ENCODE measurements around the gene GTPBP3.
A peak's percentile ranks its signal among the peaks of the same experiment; 100 is the strongest.

The GTPBP3 gene

DNA sequence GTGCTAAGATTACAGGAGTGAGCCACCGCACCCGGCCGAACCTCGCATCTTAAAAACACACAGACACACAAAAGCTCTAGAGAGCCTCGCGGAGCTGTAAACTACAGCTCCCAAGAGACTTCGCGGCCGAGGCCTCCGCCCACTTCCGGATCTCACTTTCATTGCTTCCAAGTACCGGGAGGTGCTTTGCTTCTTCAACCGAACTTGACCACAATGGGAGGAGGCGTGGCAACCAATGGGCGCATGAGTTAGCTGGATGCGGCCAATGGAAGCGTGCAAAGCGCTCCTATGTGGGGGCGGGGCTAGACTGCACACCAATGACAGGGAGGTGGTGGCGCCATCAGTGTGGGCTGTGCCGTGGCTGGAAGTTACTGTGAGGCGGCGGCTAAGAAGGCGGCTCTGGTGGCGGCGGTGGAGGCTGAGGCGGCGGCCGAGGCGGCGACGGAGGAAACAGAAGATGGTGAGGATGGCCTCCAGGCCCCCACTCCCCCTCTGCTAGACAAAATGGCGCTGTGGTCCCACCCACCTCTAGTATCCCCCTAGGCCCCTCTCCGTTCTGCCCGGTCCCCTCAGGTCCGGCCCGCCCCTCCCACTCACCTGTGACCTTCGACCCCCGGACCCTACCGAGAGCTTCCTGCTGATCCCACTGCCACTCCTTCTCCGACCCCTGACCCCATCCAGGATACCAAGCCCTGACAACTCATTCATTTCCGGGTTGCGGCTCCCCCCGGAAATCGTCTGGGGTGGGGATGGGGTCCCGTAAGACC is 28.0 kb upstream of the GTPBP3 start, which contains the start of gene DDA1:
TSS of gene DDA1 (plus strand) at position 366 of the 767 bp plus-strand sequence. CDS start at position 458, 92 bp downstream.
- Histone ChIP-seq H3K9me3 (ENCODE audit: control insufficient read depth in 1 of 2, low read length in 2 of 2) (no peaks in the 10 kb centered on the region), H3K4me1 (ENCODE audit: control insufficient read depth in 1 of 2, insufficient read depth in 2 of 2, low read length in 2 of 2) (peaks cover 16 to 25% of the 10 kb centered on the region in 2 donors), H3K27ac (ENCODE audit: low read depth, low read length) (peak within 1 kb of the TSS; percentile 36), H3K27me3 (ENCODE audit: control insufficient read depth in 1 of 2, insufficient read depth in 2 of 2, low read length in 2 of 2) (no peaks in the 10 kb centered on the region), H3K4me3 (ENCODE audit: low read depth in 1 of 2, low read length in 2 of 2) (peak within 1 kb of the TSS; percentile 91 to 98), H3K9ac (ENCODE audit: low read depth in 1 of 2, low read length in 2 of 2) (peak within 1 kb of the TSS; percentile 79 to 90), H3K36me3 (ENCODE audit: control insufficient read depth in 1 of 2, insufficient read depth in 2 of 2, low read length in 2 of 2) (peaks cover 9 to 19% of the 10 kb centered on the region in 2 donors)

DNA sequence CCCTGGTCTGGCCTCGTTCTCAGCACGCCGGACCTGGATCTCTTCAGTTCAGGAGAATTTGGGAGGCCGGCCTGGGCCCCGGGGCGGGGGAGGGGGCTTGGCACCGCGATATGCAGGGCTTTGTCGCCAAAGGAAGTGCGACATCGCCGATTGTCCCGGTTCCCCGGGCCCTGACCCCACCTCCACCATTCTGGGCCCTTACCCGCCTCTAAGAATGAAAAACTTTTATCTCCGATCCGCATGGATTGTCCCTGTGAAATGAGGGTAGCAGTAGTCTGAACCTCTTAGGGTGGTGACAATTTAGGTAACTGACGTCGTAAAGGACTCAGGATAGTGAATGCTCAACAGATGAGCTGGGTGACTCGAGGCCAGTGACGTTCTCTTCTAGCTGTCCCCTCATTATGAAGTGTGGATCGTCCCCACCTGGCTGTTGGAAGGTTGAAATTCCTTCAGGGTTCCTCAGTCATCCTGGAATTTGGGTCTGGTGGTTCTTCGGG is 27.3 kb upstream of the GTPBP3 start:
- Histone ChIP-seq H3K27me3 (ENCODE audit: control insufficient read depth in 1 of 2, insufficient read depth in 2 of 2, low read length in 2 of 2) (no peaks in the 10 kb centered on the region), H3K4me3 (ENCODE audit: low read depth in 1 of 2, low read length in 2 of 2) (peak overlapping the region; percentile 91 to 98), H3K9me3 (ENCODE audit: control insufficient read depth in 1 of 2, low read length in 2 of 2) (no peaks in the 10 kb centered on the region), H3K36me3 (ENCODE audit: control insufficient read depth in 1 of 2, insufficient read depth in 2 of 2, low read length in 2 of 2) (peaks cover 14 to 23% of the 10 kb centered on the region in 2 donors), H3K4me1 (ENCODE audit: control insufficient read depth in 1 of 2, insufficient read depth in 2 of 2, low read length in 2 of 2) (peaks cover 11 to 22% of the 10 kb centered on the region in 2 donors), H3K9ac (ENCODE audit: low read depth in 1 of 2, low read length in 2 of 2) (peak overlapping the region; percentile 79 to 90), H3K27ac (ENCODE audit: low read depth, low read length) (peak overlapping the region; percentile 36)

DNA sequence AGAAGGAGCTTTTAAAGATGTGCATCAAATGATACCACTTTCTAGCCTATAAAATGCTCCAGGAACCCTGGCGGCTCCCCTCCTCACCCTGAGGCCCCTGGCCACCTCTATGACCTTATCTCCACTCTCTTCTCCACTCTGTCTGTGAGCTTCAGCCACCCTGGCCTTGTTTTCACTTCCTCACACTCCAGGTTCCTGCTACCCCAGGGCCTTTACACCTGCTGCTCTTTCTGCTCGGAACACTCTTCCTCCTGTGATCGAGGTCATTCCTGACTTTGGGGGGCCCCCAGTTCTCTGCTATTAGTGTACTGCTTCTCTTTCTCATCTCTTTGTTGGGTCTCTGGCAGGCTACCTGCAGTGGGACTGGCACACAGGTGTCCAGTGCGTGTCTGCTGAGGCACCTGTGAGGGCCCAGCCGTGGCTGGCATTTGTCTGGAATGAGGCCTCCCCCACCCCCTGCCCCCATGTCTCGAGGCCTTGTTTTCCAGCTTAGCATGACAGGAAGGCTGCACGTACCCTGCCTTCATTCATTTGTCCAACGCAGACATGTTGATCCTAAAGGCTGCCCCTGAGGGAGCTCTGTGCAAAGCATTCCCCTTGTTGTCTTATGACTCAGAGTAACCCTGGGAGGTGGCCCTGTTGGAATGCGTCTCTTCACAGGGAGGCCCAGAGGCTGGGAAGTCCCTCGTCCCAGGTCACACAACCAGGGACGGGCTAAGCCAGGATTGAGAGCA is 25.7 kb upstream of the GTPBP3 start:
- H3K9ac ChIP-seq (ENCODE audit: low read depth in 1 of 2, low read length in 2 of 2), result no peak overlapping the region
- peaks cover 22 to 31% of the 10 kb centered on the region in 2 donors for H3K36me3 ChIP-seq (ENCODE audit: control insufficient read depth in 1 of 2, insufficient read depth in 2 of 2, low read length in 2 of 2)
- no peak overlapping the region for H3K27ac ChIP-seq (ENCODE audit: low read depth, low read length)
- no peaks in the 10 kb centered on the region for H3K9me3 ChIP-seq (ENCODE audit: control insufficient read depth in 1 of 2, low read length in 2 of 2)
- H3K4me3 ChIP-seq (ENCODE audit: low read depth in 1 of 2, low read length in 2 of 2), result no peak overlapping the region
- peaks cover 8 to 13% of the 10 kb centered on the region in 2 donors for H3K4me1 ChIP-seq (ENCODE audit: control insufficient read depth in 1 of 2, insufficient read depth in 2 of 2, low read length in 2 of 2)
- no peaks in the 10 kb centered on the region for H3K27me3 ChIP-seq (ENCODE audit: control insufficient read depth in 1 of 2, insufficient read depth in 2 of 2, low read length in 2 of 2)

DNA sequence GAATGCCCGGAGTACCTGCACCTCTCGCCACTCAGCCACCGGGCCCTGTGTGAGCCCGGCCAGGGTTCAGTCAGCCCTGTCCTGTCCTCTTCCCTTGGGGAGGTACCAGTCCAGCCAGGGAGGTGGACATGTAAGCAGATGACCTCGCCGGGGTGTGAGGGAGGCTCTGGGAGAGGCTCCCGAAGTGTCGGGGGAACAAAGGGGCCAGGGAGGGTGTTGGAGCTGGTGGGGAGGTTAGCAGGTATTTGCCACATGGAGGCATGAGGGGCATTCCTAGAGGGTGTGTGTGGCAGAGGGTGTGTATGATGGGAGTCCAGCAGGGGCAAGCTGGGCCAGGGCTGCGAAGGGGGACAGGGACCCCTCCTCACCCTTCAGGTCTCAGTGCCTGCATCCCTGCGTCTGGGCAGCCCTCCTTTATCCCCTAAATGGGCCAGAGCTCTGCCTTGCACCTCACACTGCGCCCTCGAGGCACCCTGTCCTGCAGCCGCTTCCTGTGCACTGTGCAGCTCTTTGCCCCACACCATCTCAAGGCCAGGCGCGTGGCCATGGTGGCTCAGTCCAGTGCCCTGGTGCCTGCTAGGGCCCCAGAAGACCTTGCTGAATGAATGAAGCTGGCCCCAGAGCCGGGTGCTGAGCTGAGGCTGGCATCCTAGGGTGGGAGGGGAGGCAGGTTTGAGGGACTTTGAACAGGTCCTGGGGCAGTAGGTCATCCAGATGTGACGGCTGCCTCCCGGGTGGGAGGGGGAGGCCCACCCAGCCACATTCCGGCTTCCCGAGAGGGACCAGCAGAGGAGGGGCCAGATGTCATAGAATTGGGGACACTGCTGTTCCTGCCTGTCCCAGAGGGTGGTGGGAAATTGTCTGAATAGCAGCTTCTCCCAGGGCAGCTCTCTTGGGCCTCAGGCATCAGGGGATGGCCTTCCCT is 24.9 kb upstream of the GTPBP3 start:
- H3K9me3 ChIP-seq (ENCODE audit: control insufficient read depth in 1 of 2, low read length in 2 of 2), result no peaks in the 10 kb centered on the region
- H3K9ac ChIP-seq (ENCODE audit: low read depth in 1 of 2, low read length in 2 of 2), result no peak overlapping the region
- H3K36me3 ChIP-seq (ENCODE audit: control insufficient read depth in 1 of 2, insufficient read depth in 2 of 2, low read length in 2 of 2), result peaks cover 22 to 31% of the 10 kb centered on the region in 2 donors
- H3K27me3 ChIP-seq (ENCODE audit: control insufficient read depth in 1 of 2, insufficient read depth in 2 of 2, low read length in 2 of 2), result no peaks in the 10 kb centered on the region
- H3K4me3 ChIP-seq (ENCODE audit: low read depth in 1 of 2, low read length in 2 of 2), result no peak overlapping the region
- no peak overlapping the region for H3K27ac ChIP-seq (ENCODE audit: low read depth, low read length)
- H3K4me1 ChIP-seq (ENCODE audit: control insufficient read depth in 1 of 2, insufficient read depth in 2 of 2, low read length in 2 of 2), result peaks cover 8 to 12% of the 10 kb centered on the region in 2 donors

DNA sequence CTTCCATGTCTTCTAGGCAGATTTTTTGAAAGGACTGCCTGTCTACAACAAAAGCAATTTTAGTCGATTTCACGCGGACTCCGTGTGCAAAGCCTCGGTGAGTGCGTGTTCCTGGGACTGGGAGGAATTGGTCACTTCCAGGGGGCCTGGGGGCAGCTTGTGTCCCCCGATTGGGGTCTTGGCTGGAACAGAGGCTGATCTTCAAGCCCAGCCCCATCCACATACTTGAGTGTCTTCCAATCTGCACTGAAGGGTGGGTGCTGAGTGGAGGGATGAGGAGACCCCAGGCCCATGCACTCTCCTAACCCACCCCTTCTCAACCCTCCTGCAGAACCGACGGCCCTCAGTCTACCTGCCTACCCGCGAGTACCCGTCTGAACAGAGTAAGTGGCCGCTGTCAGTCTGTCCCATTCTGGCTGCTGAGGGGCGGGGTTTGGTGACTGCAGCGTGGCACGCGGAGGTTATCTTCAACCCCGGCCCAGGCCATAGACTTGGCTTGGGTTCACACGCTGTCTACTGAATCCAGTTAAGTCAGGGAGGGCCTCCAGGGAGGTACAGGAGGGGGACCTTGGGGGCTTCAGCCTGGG is 23.3 kb upstream of the GTPBP3 start:
- H3K27me3 ChIP-seq (ENCODE audit: control insufficient read depth in 1 of 2, insufficient read depth in 2 of 2, low read length in 2 of 2), result no peaks in the 10 kb centered on the region
- H3K4me3 ChIP-seq (ENCODE audit: low read depth in 1 of 2, low read length in 2 of 2), result no peak overlapping the region
- H3K9ac ChIP-seq (ENCODE audit: low read depth in 1 of 2, low read length in 2 of 2), result no peak overlapping the region
- H3K9me3 ChIP-seq (ENCODE audit: control insufficient read depth in 1 of 2, low read length in 2 of 2), result no peaks in the 10 kb centered on the region
- H3K36me3 ChIP-seq (ENCODE audit: control insufficient read depth in 1 of 2, insufficient read depth in 2 of 2, low read length in 2 of 2), result peaks cover 24 to 31% of the 10 kb centered on the region in 2 donors
- H3K27ac ChIP-seq (ENCODE audit: low read depth, low read length), result no peak overlapping the region
- peaks cover 8 to 12% of the 10 kb centered on the region in 2 donors for H3K4me1 ChIP-seq (ENCODE audit: control insufficient read depth in 1 of 2, insufficient read depth in 2 of 2, low read length in 2 of 2)

DNA sequence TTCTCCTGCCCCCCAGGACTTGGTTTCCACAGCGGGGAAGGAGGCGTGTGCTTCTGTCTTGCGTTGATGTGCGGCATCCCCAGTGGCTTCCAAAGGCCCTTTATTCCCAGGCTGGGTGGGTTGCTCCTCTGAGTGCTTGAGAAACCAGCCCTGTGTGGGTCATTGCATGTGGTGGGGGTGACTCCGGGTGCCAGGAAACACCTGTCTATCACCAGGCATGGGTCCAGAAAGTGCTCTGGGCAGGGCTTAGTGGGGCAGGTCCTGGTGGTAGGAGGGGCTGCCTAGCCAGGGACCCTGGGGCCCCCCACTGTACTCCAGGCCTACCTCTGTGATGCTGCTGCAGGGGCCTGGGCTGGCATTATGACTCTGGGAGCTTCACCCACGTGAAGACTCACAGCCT is 18.4 kb upstream of the GTPBP3 start:
- no peak overlapping the region for H3K27ac ChIP-seq (ENCODE audit: low read depth, low read length)

DNA sequence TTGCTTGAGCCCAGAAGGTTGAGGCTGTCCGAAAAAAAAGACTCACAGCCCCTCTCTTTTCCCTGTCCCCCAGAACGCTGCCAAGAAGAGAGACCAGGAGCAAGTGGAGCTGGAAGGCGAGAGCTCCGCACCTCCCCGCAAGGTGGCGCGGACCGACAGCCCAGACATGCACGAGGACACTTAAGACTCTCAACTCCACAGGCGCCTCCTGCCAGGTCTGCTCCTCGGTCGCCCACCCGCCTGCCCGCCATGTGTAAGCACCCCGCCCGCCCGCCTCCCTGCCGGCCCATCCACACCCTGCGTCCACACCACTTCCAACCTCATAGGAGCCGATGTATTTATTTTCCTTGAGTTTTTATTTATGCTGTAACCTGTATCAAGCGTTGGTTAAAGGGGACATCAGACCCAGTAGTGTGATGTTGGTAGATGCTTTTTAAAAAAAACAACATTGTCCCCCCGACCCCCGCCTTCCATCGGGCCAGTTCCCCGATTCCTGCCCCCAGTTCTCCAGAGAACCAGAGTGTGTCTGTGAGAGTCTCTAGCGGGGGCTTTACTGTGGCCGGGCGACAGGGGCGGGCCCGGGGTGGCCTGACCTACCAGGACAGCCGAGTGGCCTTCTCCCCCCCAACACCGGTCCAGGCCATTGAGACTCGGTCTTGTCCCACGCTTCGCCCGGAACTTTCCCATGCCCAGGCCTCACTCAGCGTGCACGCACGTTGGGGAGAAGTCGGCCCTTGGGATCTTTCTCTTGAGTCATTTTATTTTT is 17.7 kb upstream of the GTPBP3 start:
- H3K9me3 ChIP-seq (ENCODE audit: control insufficient read depth in 1 of 2, low read length in 2 of 2), result no peaks in the 10 kb centered on the region
- peaks cover 0 to 3% of the 10 kb centered on the region in 2 donors for H3K4me1 ChIP-seq (ENCODE audit: control insufficient read depth in 1 of 2, insufficient read depth in 2 of 2, low read length in 2 of 2)
- no peak overlapping the region for H3K9ac ChIP-seq (ENCODE audit: low read depth in 1 of 2, low read length in 2 of 2)
- no peak overlapping the region for H3K27ac ChIP-seq (ENCODE audit: low read depth, low read length)
- H3K36me3 ChIP-seq (ENCODE audit: control insufficient read depth in 1 of 2, insufficient read depth in 2 of 2, low read length in 2 of 2), result peaks cover 36 to 38% of the 10 kb centered on the region in 2 donors
- H3K4me3 ChIP-seq (ENCODE audit: low read depth in 1 of 2, low read length in 2 of 2), result no peak overlapping the region
- H3K27me3 ChIP-seq (ENCODE audit: control insufficient read depth in 1 of 2, insufficient read depth in 2 of 2, low read length in 2 of 2), result no peaks in the 10 kb centered on the region

More for the DNA sequence above, 18.4 kb upstream of the GTPBP3 start:
- H3K4me1 ChIP-seq (ENCODE audit: control insufficient read depth in 1 of 2, insufficient read depth in 2 of 2, low read length in 2 of 2), result peaks cover 0 to 3% of the 10 kb centered on the region in 2 donors
- H3K9me3 ChIP-seq (ENCODE audit: control insufficient read depth in 1 of 2, low read length in 2 of 2), result no peaks in the 10 kb centered on the region
- peaks cover 42 to 45% of the 10 kb centered on the region in 2 donors for H3K36me3 ChIP-seq (ENCODE audit: control insufficient read depth in 1 of 2, insufficient read depth in 2 of 2, low read length in 2 of 2)
- no peak overlapping the region for H3K4me3 ChIP-seq (ENCODE audit: low read depth in 1 of 2, low read length in 2 of 2)
- H3K9ac ChIP-seq (ENCODE audit: low read depth in 1 of 2, low read length in 2 of 2), result no peak overlapping the region
- H3K27me3 ChIP-seq (ENCODE audit: control insufficient read depth in 1 of 2, insufficient read depth in 2 of 2, low read length in 2 of 2), result no peaks in the 10 kb centered on the region

DNA sequence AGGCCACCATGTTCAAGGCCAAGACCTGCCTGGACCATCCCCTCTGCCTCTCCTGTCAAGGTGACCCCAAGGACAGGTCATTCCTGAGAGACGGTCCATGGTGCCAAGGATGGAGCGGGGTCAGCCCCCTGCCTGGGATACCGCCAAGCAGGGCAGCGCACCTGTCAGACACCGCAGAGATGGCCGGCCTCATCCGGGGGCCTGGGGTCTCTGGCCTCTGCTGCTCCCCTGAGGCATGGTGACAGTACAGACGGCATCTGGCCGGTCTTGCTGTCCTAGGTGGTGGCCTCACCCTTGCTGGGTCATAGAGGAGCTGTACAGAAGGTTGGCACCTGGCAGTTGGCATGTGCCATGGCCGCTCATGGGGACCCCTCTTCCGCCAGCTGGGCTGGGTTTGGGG is 16.9 kb upstream of the GTPBP3 start:
- Histone ChIP-seq H3K4me3 (ENCODE audit: low read depth in 1 of 2, low read length in 2 of 2) (no peak overlapping the region), H3K9me3 (ENCODE audit: control insufficient read depth in 1 of 2, low read length in 2 of 2) (no peaks in the 10 kb centered on the region), H3K4me1 (ENCODE audit: control insufficient read depth in 1 of 2, insufficient read depth in 2 of 2, low read length in 2 of 2) (peaks cover 0 to 3% of the 10 kb centered on the region in 2 donors), H3K27me3 (ENCODE audit: control insufficient read depth in 1 of 2, insufficient read depth in 2 of 2, low read length in 2 of 2) (no peaks in the 10 kb centered on the region), H3K27ac (ENCODE audit: low read depth, low read length) (no peak overlapping the region), H3K9ac (ENCODE audit: low read depth in 1 of 2, low read length in 2 of 2) (no peak overlapping the region), H3K36me3 (ENCODE audit: control insufficient read depth in 1 of 2, insufficient read depth in 2 of 2, low read length in 2 of 2) (peaks cover 33 to 36% of the 10 kb centered on the region in 2 donors)
